Ishikawa (cell line): ENCODE results near the gene ALX3.

Source experiments
- CEBPB ChIP-seq: IDR thresholded peaks from 2 replicates; pipeline ENCODE4 v1.6.1; 2012
- CREB1 ChIP-seq: IDR thresholded peaks from 2 replicates; pipeline ENCODE4 v1.6.1; 2012; ENCODE audit warnings: low read depth
- EGR1 ChIP-seq: IDR thresholded peaks from 2 replicates; pipeline ENCODE4 v1.6.1; 2012
- EP300 ChIP-seq: IDR thresholded peaks from 2 replicates; pipeline ENCODE4 v1.6.1; 2012; ENCODE audit warnings: borderline replicate concordance
- FOXM1 ChIP-seq: IDR thresholded peaks from 2 replicates; pipeline ENCODE4 v1.6.1; 2012; ENCODE audit warnings: low read depth, borderline replicate concordance
- MAX ChIP-seq: IDR thresholded peaks from 2 replicates; pipeline ENCODE4 v1.6.1; 2012
- NFIC ChIP-seq: IDR thresholded peaks from 2 replicates; pipeline ENCODE4 v1.6.1; 2012
- RAD21 ChIP-seq: IDR thresholded peaks from 2 replicates; pipeline ENCODE4 v1.6.1; 2012; ENCODE audit warnings: low read depth
- REST ChIP-seq: IDR thresholded peaks from 2 replicates; pipeline ENCODE4 v1.6.1; 2012; ENCODE audit warnings: low read depth, mild to moderate bottlenecking
- TAF1 ChIP-seq: IDR thresholded peaks from 2 replicates; pipeline ENCODE4 v1.6.1; 2012; ENCODE audit warnings: low read depth, mild to moderate bottlenecking
- TCF12 ChIP-seq: IDR thresholded peaks from 2 replicates; pipeline ENCODE4 v1.6.1; 2012; ENCODE audit warnings: low read depth
- TEAD4 ChIP-seq: IDR thresholded peaks from 2 replicates; pipeline ENCODE4 v1.6.1; 2012
- USF1 ChIP-seq: IDR thresholded peaks from 2 replicates; pipeline ENCODE4 v1.6.1; 2012
- YY1 ChIP-seq: IDR thresholded peaks from 2 replicates; pipeline ENCODE4 v1.6.1; 2012; ENCODE audit warnings: low read depth
- ZBTB7A ChIP-seq: IDR thresholded peaks from 2 replicates; pipeline ENCODE4 v1.6.1; 2012; ENCODE audit warnings: low read depth

Gene ALX3

DNA sequence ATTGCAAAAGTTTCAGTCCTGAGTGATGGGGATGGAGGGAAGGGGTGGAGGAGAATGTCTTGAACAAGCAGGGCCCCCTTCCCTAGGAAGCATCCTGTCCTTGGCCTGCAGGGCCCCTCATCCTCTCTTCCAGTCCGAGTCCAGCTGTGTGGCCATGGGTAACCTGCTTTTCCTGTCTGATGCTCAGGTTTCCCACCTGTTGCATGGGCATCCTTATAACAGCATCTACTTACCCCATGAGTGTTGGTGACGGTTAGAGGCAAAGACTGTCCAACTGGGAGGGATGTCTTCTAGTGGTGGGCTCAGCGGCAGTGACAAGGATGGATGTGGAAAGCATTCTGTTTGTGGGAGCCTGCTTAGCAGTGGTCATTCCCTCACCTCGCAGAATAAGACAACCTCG lies 43.7 kb upstream of the ALX3 start:
- no peak for TF ChIP-seq USF1
- TF ChIP-seq EP300: no peak
- TF ChIP-seq CEBPB: no peak
- TF ChIP-seq ZBTB7A: no peak
- no peak for TF ChIP-seq EGR1
- TF ChIP-seq MAX: no peak
- no peak for TF ChIP-seq TAF1
- TF ChIP-seq REST: no peak
- no peak for TF ChIP-seq NFIC
- TF ChIP-seq CREB1: no peak
- no peak for TF ChIP-seq YY1
- TF ChIP-seq FOXM1: no peak
- no peak for TF ChIP-seq RAD21
- no peak for TF ChIP-seq TCF12
- TF ChIP-seq TEAD4: no peak

DNA sequence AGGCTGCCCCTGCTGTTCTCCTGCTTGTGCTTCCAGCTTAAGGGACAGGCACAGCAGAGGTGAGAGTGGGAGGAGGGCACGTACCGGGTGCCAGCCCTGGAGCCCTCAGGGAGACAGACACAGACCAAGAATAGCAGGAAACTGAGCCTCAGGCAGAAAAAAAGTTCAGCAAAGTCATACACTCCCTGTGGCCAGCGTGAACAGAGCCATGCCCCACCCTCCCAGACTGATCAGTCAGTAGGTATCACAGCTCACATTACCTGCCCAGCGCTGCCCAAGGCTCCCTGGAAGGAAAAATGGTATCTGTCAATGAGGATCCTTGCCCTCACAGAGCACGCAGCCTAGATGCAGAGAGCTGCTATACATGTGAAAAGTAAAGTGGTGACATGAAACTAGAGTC lies 43.1 kb upstream of the ALX3 start:
- TF ChIP-seq CREB1 (no peak), NFIC (no peak), REST (no peak), RAD21 (no peak), TCF12 (no peak), MAX (no peak), FOXM1 (no peak), EGR1 (no peak), CEBPB (no peak), TAF1 (no peak), YY1 (no peak), EP300 (no peak), TEAD4 (no peak), ZBTB7A (no peak), USF1 (no peak)

DNA sequence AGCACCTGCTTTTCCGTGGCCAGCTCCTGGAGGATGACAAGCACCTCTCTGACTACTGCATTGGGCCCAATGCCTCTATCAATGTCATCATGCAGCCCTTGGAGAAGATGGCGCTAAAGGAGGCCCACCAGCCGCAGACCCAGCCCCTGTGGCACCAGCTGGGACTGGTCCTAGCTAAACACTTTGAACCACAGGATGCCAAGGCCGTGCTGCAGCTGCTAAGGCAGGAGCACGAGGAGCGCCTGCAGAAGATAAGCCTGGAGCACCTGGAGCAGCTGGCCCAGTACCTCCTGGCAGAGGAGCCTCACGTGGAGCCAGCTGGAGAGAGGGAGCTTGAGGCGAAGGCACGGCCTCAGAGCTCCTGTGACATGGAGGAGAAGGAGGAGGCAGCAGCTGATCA lies 42.2 kb upstream of the ALX3 start:
- TF ChIP-seq YY1 (no peak), TCF12 (no peak), TEAD4 (no peak), REST (no peak), USF1 (no peak), ZBTB7A (no peak), TAF1 (no peak), RAD21 (no peak), MAX (no peak), CREB1 (no peak), FOXM1 (no peak), EGR1 (no peak), CEBPB (no peak), NFIC (no peak), EP300 (no peak)

- TF ChIP-seq FOXM1 (no peak), EP300 (no peak), NFIC (no peak), USF1 (no peak), TEAD4 (no peak), RAD21 (no peak), YY1 (no peak), REST (no peak), TCF12 (no peak), TAF1 (no peak)
Measured at GRCh38 chr1:110112143-110112542, 41.7 kb upstream of the ALX3 start, which contains the start of gene UBL4B. UBL4B (plus strand) TSS chr1:110112443; CDS start chr1:110112535, 92 bp downstream.
